Caco-2 (cell line): Measurements from ENCODE around the gene GNPTAB. TPM values are rescaled to one million over a fixed set of nuclear protein-coding genes. Genes with fewer than 3 reads are reported as not detected.

ENCODE experiments used
- BruUV-seq: library from RNA; stranded (reverse); fragments of 400-500 nt; replicated peaks from 2 replicates; lab custom pipeline; 2021; lab: Mats Ljungman, UMichigan
- CTCF ChIA-PET: fragments of 300-600 bp; sonication (Branson Sonifier 250); formaldehyde crosslinking; loops from one replicate; lab custom pipeline; 2022; ENCODE audit warnings: antibody characterized with exemption; lab: Charles Lee
- POLR2A ChIA-PET: fragments of 300-600 bp; sonication (Branson Sonifier 250); formaldehyde crosslinking; loops from one replicate; lab custom pipeline; 2022; ENCODE audit warnings: antibody characterized with exemption; lab: Charles Lee
- DNase-seq, 2 experiments: peaks; one replicate each; pipeline versions ENCODE4 v3.0.0 to v3.0.0-alpha.2; 2020 to 2022
- H3K27me3 ChIP-seq: replicated peaks from 2 replicates; pipeline ENCODE4 v1.6.0; 2011; ENCODE audit warnings: low read length; ENCODE audit not compliant: control insufficient read depth, insufficient read depth
- H3K36me3 ChIP-seq: 2 replicates; pipeline ENCODE4 v1.5.1; 2011; ENCODE audit warnings: low read length; ENCODE audit not compliant: control insufficient read depth, insufficient read depth
- H3K4me1 ChIP-seq: fragments of 250-450 bp; sonication (Bioruptor Pico); 2 replicates; pipeline ENCODE4 v1.5.1; 2020; ENCODE audit warnings: mild to moderate bottlenecking
- H3K4me3 ChIP-seq: 2 replicates; pipeline ENCODE4 v1.5.1; 2011; ENCODE audit warnings: low read depth, mild to moderate bottlenecking, control low read depth, low read length
- H3K9me3 ChIP-seq: fragments of 250-450 bp; sonication (Bioruptor Pico); 2 replicates; pipeline ENCODE4 v1.5.1; 2020; ENCODE audit warnings: mild to moderate bottlenecking, moderate library complexity
- H3K27ac Mint-ChIP-seq: one replicate; pipeline ENCODE4 v1.8.0; 2022; ENCODE audit warnings: mixed read lengths; ENCODE audit not compliant: unreplicated experiment
- H3K27me3 Mint-ChIP-seq: one replicate; pipeline ENCODE4 v1.8.0; 2022; ENCODE audit warnings: mixed read lengths; ENCODE audit not compliant: insufficient read depth, unreplicated experiment
- H3K36me3 Mint-ChIP-seq: one replicate; pipeline ENCODE4 v1.8.0; 2022; ENCODE audit warnings: mild to moderate bottlenecking, mixed read lengths; ENCODE audit not compliant: insufficient read depth, unreplicated experiment
- H3K4me1 Mint-ChIP-seq: one replicate; pipeline ENCODE4 v1.8.0; 2022; ENCODE audit warnings: low read depth, mixed read lengths; ENCODE audit not compliant: unreplicated experiment
- H3K4me3 Mint-ChIP-seq: one replicate; pipeline ENCODE4 v1.8.0; 2022; ENCODE audit warnings: mild to moderate bottlenecking, moderate library complexity, mixed read lengths; ENCODE audit not compliant: unreplicated experiment
- H3K9me3 Mint-ChIP-seq: one replicate; pipeline ENCODE4 v1.8.0; 2022; ENCODE audit warnings: mixed read lengths; ENCODE audit not compliant: unreplicated experiment
- CTCF ChIP-seq, 2 experiments: fragments of 200-600 bp in 1 of 2; IDR thresholded peaks; 1 replicate in 1 of 2; 2 replicates in 1 of 2; pipeline versions ENCODE4 v1.5.1 to v1.8.0; 2011 to 2022; ENCODE audit warnings: antibody characterized with exemption in 1 of 2, control low read depth in 1 of 2, inconsistent platforms in 1 of 2, low read depth in 1 of 2, low read length in 1 of 2, mild to moderate bottlenecking in 1 of 2, moderate library complexity in 1 of 2; ENCODE audit not compliant: insufficient read depth in 1 of 2, severe bottlenecking in 1 of 2, unreplicated experiment in 1 of 2
- intact Hi-C: fragments of 100-400 bp; cut with micrococcal nuclease; formaldehyde crosslinking; loops from one replicate; pipeline ENCODE4 v1.10.0; 2022; ENCODE audit not compliant: unreplicated experiment
- total RNA-seq: library from RNA; stranded (reverse); gene quantifications from 2 replicates; pipeline ENCODE4 v1.2.3, GENCODE V29; 2022

The GNPTAB gene
- total RNA-seq, 1 experiment from 2014 or later, result 39.1 TPM

- TF ChIP-seq CTCF (IDR thresholded peaks at IDR 0.05; ENCODE audit: insufficient read depth in 1 of 2, low read depth in 1 of 2, low read length in 1 of 2, severe bottlenecking in 1 of 2, unreplicated experiment in 1 of 2), result no peak
- H3K36me3 ChIP-seq, result no peaks in the 10 kb centered on the region
- no peak for DNase-seq
- BruUV-seq, result no TSS peak
- H3K4me3 ChIP-seq, result no peak overlapping the region
- ChIA-PET POLR2A (no interaction called here), CTCF (interaction anchor here (1.3 kb wide), 1 partner anchor 13 kb away, joined by 3 read pairs; no protein-coding TSS in a partner anchor)
- peaks cover 12% of the 10 kb centered on the region for H3K4me1 ChIP-seq
- no peaks in the 10 kb centered on the region for H3K9me3 ChIP-seq
- Mint-ChIP-seq H3K27me3 (no peaks in the 10 kb centered on the region), H3K9me3 (peaks cover 10% of the 10 kb centered on the region), H3K4me3 (no peak overlapping the region), H3K4me1 (peaks cover 18% of the 10 kb centered on the region), H3K27ac (no peak overlapping the region), H3K36me3 (no peaks in the 10 kb centered on the region)
- no peaks in the 10 kb centered on the region for H3K27me3 ChIP-seq
- intact Hi-C loops, result no loop called here
These were observed 22.2 kb upstream of the GNPTAB start for GRCh38 chr12:101852998-101853397.

GRCh38 chr12:101850199-101850598, 19.4 kb upstream of the GNPTAB start:
- H3K27me3 ChIP-seq, result no peaks in the 10 kb centered on the region
- CTCF ChIA-PET, result interaction anchor here (0.6 kb wide), 1 partner anchor 10 kb away, joined by 3 read pairs; no protein-coding TSS in a partner anchor
- DNase-seq, result no peak
- POLR2A ChIA-PET, result no interaction called here
- no peak overlapping the region for H3K27ac Mint-ChIP-seq
- H3K4me1 ChIP-seq, result peaks cover 7% of the 10 kb centered on the region
- H3K4me3 ChIP-seq, result no peak overlapping the region
- BruUV-seq, result no TSS peak
- TF ChIP-seq CTCF (IDR thresholded peaks at IDR 0.05; ENCODE audit: insufficient read depth in 1 of 2, low read depth in 1 of 2, low read length in 1 of 2, severe bottlenecking in 1 of 2, unreplicated experiment in 1 of 2), result no peak
- H3K36me3 Mint-ChIP-seq, result no peaks in the 10 kb centered on the region
- H3K9me3 Mint-ChIP-seq, result no peaks in the 10 kb centered on the region
- peaks cover 10% of the 10 kb centered on the region for H3K4me1 Mint-ChIP-seq
- no peak overlapping the region for H3K4me3 Mint-ChIP-seq
- no peaks in the 10 kb centered on the region for H3K36me3 ChIP-seq
- H3K9me3 ChIP-seq, result no peaks in the 10 kb centered on the region
- intact Hi-C loops, result no loop called here
- no peaks in the 10 kb centered on the region for H3K27me3 Mint-ChIP-seq

DNA sequence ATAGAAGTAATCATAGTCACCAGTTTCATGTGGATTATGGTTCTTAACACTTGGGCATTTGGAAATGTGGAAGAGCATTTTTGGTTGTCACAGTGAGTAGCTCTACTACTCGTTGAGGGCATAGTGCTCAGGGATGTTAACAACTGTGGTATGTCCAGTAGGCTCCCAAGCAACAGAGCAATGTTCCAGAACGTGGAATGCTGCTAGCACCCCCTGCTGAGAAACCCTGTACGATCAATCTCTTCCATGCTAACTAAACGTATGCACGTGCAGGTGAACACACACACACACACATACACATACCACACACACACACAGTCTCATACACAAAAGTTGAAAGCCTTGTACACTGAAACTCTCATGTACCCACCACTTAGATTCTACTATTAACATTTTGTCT, 16.6 kb upstream of the GNPTAB start:
- H3K4me1 Mint-ChIP-seq, result peaks cover 5% of the 10 kb centered on the region
- no peaks in the 10 kb centered on the region for H3K9me3 Mint-ChIP-seq
- Histone ChIP-seq H3K4me3 (no peak overlapping the region), H3K9me3 (no peaks in the 10 kb centered on the region), H3K4me1 (no peaks in the 10 kb centered on the region; the same call in 1 of the 2 replicates), H3K36me3 (no peaks in the 10 kb centered on the region), H3K27me3 (no peaks in the 10 kb centered on the region)
- no peak overlapping the region for H3K27ac Mint-ChIP-seq
- CTCF ChIA-PET, result no interaction called here
- no peak overlapping the region for H3K4me3 Mint-ChIP-seq
- no peaks in the 10 kb centered on the region for H3K27me3 Mint-ChIP-seq
- H3K36me3 Mint-ChIP-seq, result no peaks in the 10 kb centered on the region
- intact Hi-C loops, result no loop called here
- BruUV-seq, result no TSS peak
- POLR2A ChIA-PET, result no interaction called here
- no peak for TF ChIP-seq CTCF (IDR thresholded peaks at IDR 0.05; ENCODE audit: insufficient read depth in 1 of 2, low read depth in 1 of 2, low read length in 1 of 2, severe bottlenecking in 1 of 2, unreplicated experiment in 1 of 2)
- no peak for DNase-seq
